ENCODE data around the gene TMEM270. TPM values are rescaled to one million over a fixed set of nuclear protein-coding genes. Genes with fewer than 3 reads are reported as not detected.

TMEM270 gene
- total RNA-seq: not detected in 2 replicates

DNA sequence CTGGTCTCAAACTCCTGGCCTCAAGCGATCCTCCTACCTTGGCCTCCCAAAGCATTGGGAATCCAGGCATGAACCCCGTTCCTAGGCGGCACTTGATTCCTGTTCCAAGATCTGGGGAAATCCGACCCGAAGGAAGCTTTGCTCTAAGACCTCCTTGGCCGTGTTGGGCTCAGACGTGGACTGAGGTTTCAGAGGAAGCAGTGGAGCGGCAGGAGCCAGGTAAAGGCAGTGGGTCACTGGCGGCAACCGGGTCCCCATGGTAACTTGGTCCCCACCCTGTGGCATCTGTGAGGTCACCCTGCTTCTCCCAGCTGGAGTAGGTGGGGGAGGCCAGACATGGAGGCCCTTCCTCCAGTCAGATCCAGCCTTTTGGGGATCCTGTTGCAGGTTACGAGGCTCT, at the start of gene TMEM270:
TSS of gene TMEM270 (plus strand) at position 301 of the 400 bp plus-strand sequence. CDS start at position 337, 36 bp downstream.

GRCh38 chr7:73830681-73831583, 30.0 kb upstream of the TMEM270 start, which contains the start of gene CLDN4:
TSS of gene CLDN4 (plus strand) at chr7:73830996. CDS start at chr7:73831202, 206 bp downstream.

GRCh38 chr7:73842067-73842976, 18.6 kb upstream of the TMEM270 start, which contains the start of gene METTL27:
TSS of gene METTL27 (minus strand) at chr7:73842516. CDS start at chr7:73842140, 376 bp downstream.

Other genes starting within 250 kb of the TMEM270 start
- gene MLXIPL, start 236.6 kb upstream of the TMEM270 start, total RNA-seq: not detected in 2 replicates
- gene VPS37D, start 193.3 kb upstream of the TMEM270 start, total RNA-seq: 3.3 and 9.2 TPM in 2 replicates
- 1.8 and 2.2 TPM in 2 replicates for gene DNAJC30, start 177.7 kb upstream of the TMEM270 start, total RNA-seq
- 47.5 and 66.5 TPM in 2 replicates for gene BUD23, start 177.6 kb upstream of the TMEM270 start, total RNA-seq
- gene STX1A, start 141.5 kb upstream of the TMEM270 start, total RNA-seq: 17.4 and 32.3 TPM in 2 replicates
- gene ABHD11, start 122.4 kb upstream of the TMEM270 start, total RNA-seq: 17.0 and 37.1 TPM in 2 replicates
- 0.12 and 0.44 TPM in 2 replicates for gene CLDN3, start 90.9 kb upstream of the TMEM270 start, total RNA-seq
- gene CLDN4, start 30.2 kb upstream of the TMEM270 start, total RNA-seq: 58.2 and 84.7 TPM in 2 replicates
- 26.5 and 51.5 TPM in 2 replicates for gene METTL27, start 18.6 kb upstream of the TMEM270 start, total RNA-seq
- gene ELN, start 167.0 kb downstream of the TMEM270 start, total RNA-seq: 0.89 and 2.6 TPM in 2 replicates
- 63.9 and 91.1 TPM in 2 replicates for gene LIMK1, start 222.6 kb downstream of the TMEM270 start, total RNA-seq

Measured in uterine smooth muscle cell (primary cell).